GM10266 (cell line): Measurements from ENCODE around the gene SMURF1.

ENCODE experiments used
- DNase-seq: peaks from one replicate; pipeline ENCODE4 v3.0.0; 2012; ENCODE audit errors: extremely low spot score
- CTCF ChIP-seq: IDR thresholded peaks from 2 replicates; pipeline ENCODE4 v1.5.1; 2012; ENCODE audit warnings: mild to moderate bottlenecking, low read depth; ENCODE audit not compliant: control insufficient read depth, insufficient read depth; ENCODE audit errors: missing control alignments

The SMURF1 gene

GRCh38 chr7:99127636-99128035 lies 16.3 kb downstream of the SMURF1 start:
- no peak for TF ChIP-seq CTCF
- DNase-seq: no peak

DNA sequence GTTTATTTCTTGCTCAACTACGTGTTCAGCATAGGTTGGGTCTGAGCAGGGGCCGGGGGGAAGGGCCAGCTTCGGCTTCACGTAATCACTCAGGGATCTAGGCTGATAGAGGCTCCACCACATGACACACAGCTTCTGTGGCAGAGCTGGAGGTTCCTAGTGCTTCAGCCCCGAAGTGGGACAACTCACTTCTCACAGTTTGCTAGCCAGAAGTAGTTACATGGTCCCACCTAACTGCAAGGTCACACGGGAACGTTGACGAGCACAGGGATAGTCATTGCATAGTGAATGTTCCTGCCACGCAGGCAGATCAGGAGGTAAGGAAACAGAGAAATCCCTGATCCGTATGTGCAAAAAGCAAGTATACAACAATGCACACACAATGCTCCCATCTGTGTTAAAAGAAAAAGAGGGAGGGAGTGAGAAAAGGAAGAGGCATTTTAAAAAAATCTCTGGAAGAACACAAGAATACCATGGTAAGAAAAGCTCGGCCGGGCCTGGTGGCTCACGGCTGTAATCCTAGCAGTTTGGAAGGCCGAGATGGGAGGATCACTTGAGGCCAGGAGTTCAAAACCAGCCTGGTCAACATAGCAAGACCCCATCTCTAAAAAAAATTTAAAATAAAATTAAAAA lies 16.9 kb downstream of the SMURF1 start:
- TF ChIP-seq CTCF: no peak
- no peak for DNase-seq

- no peak for TF ChIP-seq CTCF
- DNase-seq: no peak
These were observed 18.4 kb downstream of the SMURF1 start for GRCh38 chr7:99125505-99125865.

DNA sequence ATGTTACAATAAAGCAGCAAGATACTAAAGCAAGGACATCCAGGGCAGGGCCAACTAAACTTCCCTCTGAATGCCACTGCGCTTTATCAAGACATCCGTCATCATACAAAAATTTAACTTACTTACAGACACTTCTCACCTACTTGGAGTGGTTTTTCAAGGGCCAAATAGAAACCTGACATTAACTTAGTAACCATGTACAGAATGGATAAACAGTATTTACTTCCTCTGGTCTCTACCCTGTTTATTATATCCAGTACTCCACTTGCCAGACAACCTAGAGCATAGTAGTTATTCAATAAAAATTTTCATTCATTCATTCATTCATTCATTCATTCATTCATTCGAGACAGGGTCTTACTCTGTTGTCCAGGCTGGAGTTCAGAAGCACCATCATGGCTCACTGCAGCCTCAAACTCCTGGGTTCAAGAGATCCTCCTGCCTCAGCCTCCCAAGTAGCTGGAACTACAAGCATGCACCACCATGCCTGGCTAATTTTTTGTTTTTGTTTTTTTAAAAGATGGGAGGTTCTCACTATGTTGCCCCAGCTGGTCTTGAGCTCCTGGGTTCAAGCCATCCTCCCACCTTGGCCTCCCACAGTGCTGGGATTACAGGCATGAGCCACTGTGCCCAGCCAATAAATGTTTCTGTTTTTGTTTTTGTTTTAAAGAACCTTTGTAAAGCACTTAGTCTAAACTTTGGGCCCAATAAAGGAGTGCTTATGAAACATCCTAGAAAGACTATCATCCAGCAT lies 19.0 kb downstream of the SMURF1 start:
- no peak for TF ChIP-seq CTCF

DNA sequence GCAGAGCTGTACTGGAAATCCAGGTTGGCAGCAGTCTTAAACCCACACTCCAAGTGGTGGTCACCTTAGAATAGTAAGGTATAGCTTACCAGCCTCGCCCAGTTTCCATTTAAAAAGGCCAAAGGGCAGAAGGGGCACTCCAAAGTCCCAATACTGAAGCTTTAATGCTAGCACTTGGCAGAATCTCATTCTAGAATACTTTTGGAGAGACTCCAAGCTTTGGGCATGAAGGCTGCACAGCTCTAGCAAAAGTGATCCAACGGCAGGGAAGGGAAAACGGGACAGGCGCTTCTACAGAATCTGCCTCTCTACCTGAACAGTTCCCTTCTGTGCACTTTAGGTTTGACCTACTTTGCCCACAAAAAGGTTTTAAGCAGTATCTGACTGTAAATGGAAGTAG lies 19.7 kb downstream of the SMURF1 start:
- no peak for TF ChIP-seq CTCF
- no peak for DNase-seq

More for the DNA sequence above, 19.0 kb downstream of the SMURF1 start:
- no peak for DNase-seq

DNA sequence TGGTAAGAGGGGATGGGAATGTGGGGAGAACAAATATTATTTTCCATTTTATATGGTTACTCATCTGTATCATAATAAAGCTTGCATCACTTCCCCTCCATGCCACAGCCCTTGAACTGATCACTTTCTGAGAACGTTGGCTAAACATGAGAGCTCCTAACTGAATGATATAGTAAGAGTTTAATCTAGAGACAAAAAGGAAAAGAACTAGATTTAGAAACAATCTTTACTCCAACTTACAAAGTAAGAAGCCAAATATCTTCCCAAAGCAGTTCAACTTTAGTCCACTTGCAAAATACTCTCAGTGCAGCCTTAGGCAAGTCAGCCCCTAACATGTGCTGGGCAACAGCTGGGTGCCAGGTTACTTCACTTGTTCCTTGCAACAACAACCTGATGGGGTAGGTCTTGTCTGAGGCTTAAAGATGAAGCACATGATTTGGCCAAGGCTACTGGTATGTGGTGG lies 20.3 kb downstream of the SMURF1 start:
- DNase-seq: no peak
- TF ChIP-seq CTCF: no peak

GRCh38 chr7:99122762-99123161 lies 21.1 kb downstream of the SMURF1 start:
- DNase-seq: no peak
- TF ChIP-seq CTCF: no peak
